GM12865 (cell line): ENCODE results near the gene DEAF1.

ENCODE experiments used
- DNase-seq: peaks from one replicate; pipeline ENCODE4 v3.0.0; 2010; ENCODE audit warnings: low read depth
- H3K4me3 ChIP-seq: 2 replicates; pipeline ENCODE4 v1.5.1; 2011; ENCODE audit warnings: mild to moderate bottlenecking, low read depth, low read length, control low read depth
- CTCF ChIP-seq: IDR thresholded peaks from 2 replicates; pipeline ENCODE4 v1.5.1; 2011; ENCODE audit warnings: low read length, control low read depth, low read depth, inconsistent platforms; ENCODE audit not compliant: insufficient read depth; ENCODE audit errors: missing control alignments

DEAF1 gene

DNA sequence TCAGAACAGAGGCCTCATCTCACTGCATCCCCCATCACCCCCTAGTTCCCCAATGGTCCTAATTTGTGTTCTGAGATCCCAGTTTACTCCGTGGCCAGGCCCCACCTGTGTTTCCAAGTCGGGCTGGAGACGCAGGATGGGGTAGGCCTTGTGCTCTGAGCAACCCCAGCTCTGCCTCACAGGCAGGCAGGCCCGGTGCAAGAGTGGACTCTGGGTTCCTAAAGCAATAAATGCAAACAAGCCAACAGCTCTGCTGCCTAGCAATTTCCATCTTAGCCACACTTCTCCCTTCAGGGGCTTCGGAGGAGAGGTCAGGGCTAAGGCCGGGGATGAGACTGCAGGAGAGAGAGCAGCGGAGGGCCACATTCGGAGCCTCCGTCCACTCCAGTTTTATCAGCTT is 8.5 kb upstream of the DEAF1 start:
- H3K4me3 ChIP-seq, result no peak overlapping the region
- TF ChIP-seq CTCF, result no peak
- no peak for DNase-seq

DNA sequence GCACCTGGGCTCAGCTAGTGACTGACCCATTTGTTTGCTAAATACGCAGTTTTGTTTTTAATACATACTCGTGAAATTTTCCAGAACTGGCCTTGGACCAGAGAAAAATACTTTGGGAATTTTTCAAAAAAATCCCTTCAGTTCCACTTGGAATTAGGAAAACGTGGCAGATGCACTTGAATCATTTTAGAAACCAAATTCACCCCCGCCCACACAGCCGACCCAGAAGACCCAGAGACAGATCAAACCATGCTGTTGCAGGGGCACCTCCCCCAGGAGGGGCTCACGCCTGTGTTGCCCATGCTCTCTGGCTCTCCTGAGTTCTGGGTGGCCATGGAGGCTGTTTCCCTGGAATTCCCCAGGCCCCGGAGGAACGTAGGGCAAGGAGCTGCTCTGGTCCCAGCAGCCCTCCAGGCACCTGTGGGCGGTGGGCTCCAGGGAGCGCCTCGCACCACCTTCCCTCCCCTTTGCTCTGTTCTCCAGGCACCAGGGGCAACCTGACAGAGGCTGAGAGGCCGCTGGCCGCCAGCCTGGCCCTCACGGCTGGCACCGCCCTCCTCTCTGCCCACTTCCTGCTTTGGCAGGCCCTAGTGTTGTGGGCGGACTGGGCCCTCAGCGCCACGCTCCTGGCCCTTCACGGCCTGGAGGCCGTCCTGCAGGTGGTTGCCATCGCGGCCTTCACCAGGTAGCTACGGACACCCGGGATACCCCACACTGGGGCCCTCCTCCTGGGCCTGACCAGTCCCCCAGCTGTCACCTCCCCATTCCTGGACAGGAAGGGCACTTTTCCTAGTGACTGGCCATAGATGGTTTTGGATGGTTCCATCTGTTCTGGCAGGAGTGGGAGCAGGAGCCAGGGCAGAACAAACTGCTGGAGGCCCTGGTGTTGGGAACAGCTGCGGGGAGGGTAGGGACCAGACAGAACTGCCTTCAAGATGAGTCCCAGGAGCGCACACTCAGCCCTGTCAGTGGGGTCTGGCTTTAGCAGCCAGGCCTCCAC is 7.7 kb upstream of the DEAF1 start:
- no peak for TF ChIP-seq CTCF
- DNase-seq, result no peak
- no peak overlapping the region for H3K4me3 ChIP-seq

DNA sequence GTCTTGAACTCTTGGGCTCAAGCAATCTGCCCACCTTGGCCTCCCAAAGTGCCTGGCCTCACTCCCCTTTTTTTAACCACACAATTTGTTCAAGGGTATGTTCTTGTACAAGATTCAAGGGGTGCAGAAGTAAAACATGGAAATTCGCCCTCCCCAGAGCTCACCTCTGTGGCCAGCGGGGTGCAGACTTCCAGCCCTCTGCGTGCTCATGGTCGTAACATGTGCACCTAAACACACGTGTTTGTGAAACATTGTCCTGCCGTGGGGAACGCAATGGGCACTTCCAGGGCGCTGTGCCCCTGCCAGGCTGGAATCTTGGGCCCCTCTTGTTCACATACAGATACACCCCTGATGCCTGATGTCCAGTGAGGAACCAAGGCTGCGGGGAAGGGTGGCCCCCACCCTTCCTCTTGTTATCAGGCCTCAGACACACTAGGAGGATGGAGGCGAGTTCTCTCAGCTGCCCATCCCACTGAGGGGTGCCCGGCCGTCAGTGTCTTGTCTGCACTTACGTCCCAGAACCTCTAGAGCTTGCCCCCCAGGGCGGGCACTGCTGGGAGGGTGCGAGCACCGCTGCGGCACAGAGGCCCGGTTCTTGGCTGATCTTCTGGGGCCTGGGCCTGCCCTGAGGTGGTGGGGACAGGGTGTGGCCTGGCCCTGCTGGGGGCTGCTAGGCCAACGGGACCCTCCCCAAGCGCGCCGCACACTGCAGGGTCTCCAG is 6.9 kb upstream of the DEAF1 start:
- no peak for TF ChIP-seq CTCF
- no peak overlapping the region for H3K4me3 ChIP-seq
- DNase-seq, result no peak

DNA sequence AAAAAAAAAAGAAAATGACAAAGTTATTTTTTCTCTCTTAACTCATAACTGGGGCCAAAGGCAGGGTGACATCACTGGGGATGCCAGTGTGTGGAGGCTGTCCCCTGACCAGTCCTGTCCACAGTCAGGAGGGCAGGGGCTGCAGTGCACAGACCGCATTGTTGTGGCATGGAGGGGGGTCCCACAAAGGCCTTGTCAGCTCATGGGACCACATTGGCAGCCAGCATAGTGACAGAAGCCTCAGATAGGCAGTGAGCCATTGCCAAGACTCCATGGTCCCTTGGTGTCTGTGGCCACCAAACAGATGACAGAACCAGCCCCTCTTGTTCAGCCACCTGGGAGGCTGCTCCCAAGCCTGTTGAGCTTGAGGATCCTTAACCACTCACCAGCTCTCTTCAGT is 4.7 kb upstream of the DEAF1 start:
- DNase-seq, result no peak
- no peak overlapping the region for H3K4me3 ChIP-seq
- no peak for TF ChIP-seq CTCF

DNA sequence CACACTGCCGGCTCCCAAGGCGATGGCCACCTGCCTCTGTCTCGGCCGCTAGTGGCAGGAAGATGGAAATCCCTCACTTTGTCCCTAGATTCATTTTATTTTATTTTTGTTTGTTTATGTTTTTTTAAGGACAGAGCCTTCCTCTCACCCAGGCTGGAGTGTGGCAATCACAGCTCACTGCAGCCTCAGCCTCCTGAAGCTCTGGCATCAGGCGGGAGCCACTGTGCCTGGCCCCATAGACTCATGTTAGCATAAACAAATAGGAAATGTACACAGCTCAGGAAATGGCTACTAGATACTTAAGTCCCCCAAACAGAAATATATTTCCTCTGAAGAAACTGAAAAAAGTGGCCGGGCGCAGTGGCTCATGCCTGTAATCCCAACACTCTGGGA is 4.1 kb upstream of the DEAF1 start:
- TF ChIP-seq CTCF, result no peak
- DNase-seq, result no peak
- H3K4me3 ChIP-seq, result no peak overlapping the region

DNA sequence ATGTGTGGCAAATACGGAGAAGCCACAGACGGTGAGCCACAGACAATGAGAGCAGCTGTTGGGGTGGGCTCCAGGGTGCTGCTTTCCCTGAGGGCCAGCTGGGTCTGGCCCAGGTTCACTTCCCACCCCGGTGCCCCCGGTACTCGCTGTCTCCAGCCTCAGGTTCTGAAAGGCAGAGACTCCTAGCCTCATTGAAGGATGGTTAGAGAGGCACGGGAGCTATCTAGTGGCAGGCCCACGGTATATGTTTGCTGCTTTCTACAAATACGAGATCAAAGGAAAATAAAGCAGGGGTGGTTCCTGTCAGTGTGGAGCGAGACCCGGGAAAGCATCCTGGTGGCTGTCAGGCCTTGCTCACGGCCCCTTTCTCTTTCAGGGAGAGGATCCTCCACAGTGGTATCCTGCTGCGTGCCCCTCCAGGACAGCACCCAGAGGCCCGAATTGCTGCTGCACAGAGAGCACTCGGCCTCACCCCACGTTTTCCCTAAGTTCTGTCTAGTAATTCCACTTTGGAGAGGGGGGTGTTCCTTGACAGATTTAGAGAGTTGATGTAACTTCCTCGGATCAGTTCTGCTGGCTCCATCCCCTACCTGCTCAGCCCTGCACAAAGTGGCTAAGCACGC is 3.6 kb upstream of the DEAF1 start:
- H3K4me3 ChIP-seq, result no peak overlapping the region
- no peak for TF ChIP-seq CTCF
- no peak for DNase-seq
